SU-DHL-6 (cell line): Measurements from ENCODE around the gene KCNIP3.

ENCODE experiments used
- H2AFZ ChIP-seq: fragments of 200-600 bp; sonication (generic); 2 replicates; pipeline ENCODE4 v1.6.1; 2014; ENCODE audit warnings: low read depth, mild to moderate bottlenecking, moderate library complexity, mixed read lengths, antibody characterized with exemption, low read length; ENCODE audit not compliant: severe bottlenecking
- H3F3A ChIP-seq: fragments of 200-600 bp; shearing (Covaris generic); 2 replicates; pipeline ENCODE4 v1.6.0; 2016; ENCODE audit warnings: antibody characterized with exemption, mild to moderate bottlenecking; ENCODE audit not compliant: insufficient read depth
- H3K27ac ChIP-seq: fragments of 200-600 bp; sonication (generic); 2 replicates; pipeline ENCODE4 v1.5.1; 2016; ENCODE audit warnings: low read depth, mild to moderate bottlenecking, low read length, moderate library complexity, mixed read lengths
- H3K27me3 ChIP-seq: fragments of 200-600 bp; sonication (generic), shearing (Covaris generic); 2 replicates; pipeline ENCODE4 v1.6.0; 2014; ENCODE audit warnings: mild to moderate bottlenecking, low read length
- H3K36me3 ChIP-seq: fragments of 200-600 bp; sonication (generic); 2 replicates; pipeline ENCODE4 v1.6.1; 2014; ENCODE audit warnings: mild to moderate bottlenecking, low read length, mixed read lengths
- H3K4me2 ChIP-seq: fragments of 300-600, 200-600 bp; shearing (Covaris generic), sonication (generic); 2 replicates; pipeline ENCODE4 v1.6.0; 2014; ENCODE audit warnings: low read length, low read depth, mild to moderate bottlenecking; ENCODE audit not compliant: poor library complexity, severe bottlenecking
- H3K4me3 ChIP-seq: fragments of 200-600 bp; sonication (generic); 2 replicates; pipeline ENCODE4 v1.5.1; 2014; ENCODE audit warnings: antibody characterized with exemption, low read length, mild to moderate bottlenecking, mixed read lengths; ENCODE audit not compliant: insufficient read depth, poor library complexity, severe bottlenecking
- H3K79me2 ChIP-seq: fragments of 200-600 bp; sonication (generic); 2 replicates; pipeline ENCODE4 v1.6.1; 2014; ENCODE audit warnings: mild to moderate bottlenecking, low read length, moderate library complexity; ENCODE audit not compliant: insufficient read depth
- H3K9ac ChIP-seq: fragments of 200-600 bp; sonication (generic); 2 replicates; pipeline ENCODE4 v1.7.0; 2014; ENCODE audit warnings: mild to moderate bottlenecking, low read length
- H3K9me2 ChIP-seq: fragments of 200-600 bp; sonication (generic); replicated peaks from 2 replicates; pipeline ENCODE4 v1.6.1; 2014; ENCODE audit warnings: low read length; ENCODE audit not compliant: insufficient read depth
- H3K9me3 ChIP-seq: fragments of 200-600 bp; sonication (generic); 2 replicates; pipeline ENCODE4 v1.6.1; 2014; ENCODE audit warnings: low read length, mixed read lengths; ENCODE audit not compliant: insufficient read depth
- H4K20me1 ChIP-seq: fragments of 200-600 bp; sonication (generic); 2 replicates; pipeline ENCODE4 v1.6.1; 2014; ENCODE audit warnings: low read depth, mild to moderate bottlenecking, antibody characterized with exemption, low read length, moderate library complexity, mixed read lengths
- CTCF ChIP-seq: fragments of 200-600 bp; sonication (generic); IDR thresholded peaks from one replicate; pipeline ENCODE4 v1.5.1; 2017; ENCODE audit warnings: antibody characterized with exemption, mild to moderate bottlenecking, low read length, moderate library complexity; ENCODE audit not compliant: insufficient read depth, poor library complexity, severe bottlenecking
- EZH2phosphoT487 ChIP-seq: fragments of 200-600 bp; sonication (generic), shearing (Covaris generic); conservative IDR thresholded peaks from 2 replicates; pipeline ENCODE4 v1.6.1; 2018; ENCODE audit warnings: mild to moderate bottlenecking, antibody characterized with exemption, low read length, moderate library complexity, mixed read lengths

KCNIP3 gene

GRCh38 chr2:95372216-95372829, 75.2 kb downstream of the KCNIP3 start:
- no peaks in the 10 kb centered on the region for H3K27me3 ChIP-seq
- no peaks in the 10 kb centered on the region for H4K20me1 ChIP-seq
- no peaks in the 10 kb centered on the region for H3K79me2 ChIP-seq
- H3F3A ChIP-seq, result no peaks in the 10 kb centered on the region
- no peaks in the 10 kb centered on the region for H3K9me3 ChIP-seq
- TF ChIP-seq EZH2phosphoT487 (no peak), CTCF (no peak)
- H3K9me2 ChIP-seq, result no peaks in the 10 kb centered on the region
- no peak overlapping the region for H2AFZ ChIP-seq
- H3K4me2 ChIP-seq, result no peak overlapping the region
- no peak overlapping the region for H3K9ac ChIP-seq
- no peaks in the 10 kb centered on the region for H3K36me3 ChIP-seq
- no peak overlapping the region for H3K27ac ChIP-seq
- H3K4me3 ChIP-seq, result no peak overlapping the region

GRCh38 chr2:95372845-95373244, 75.7 kb downstream of the KCNIP3 start:
- Histone ChIP-seq H4K20me1 (no peaks in the 10 kb centered on the region), H3F3A (no peaks in the 10 kb centered on the region), H3K79me2 (no peaks in the 10 kb centered on the region), H3K9me3 (no peaks in the 10 kb centered on the region), H3K4me3 (no peak overlapping the region), H2AFZ (no peak overlapping the region), H3K4me2 (no peak overlapping the region), H3K36me3 (no peaks in the 10 kb centered on the region), H3K9me2 (no peaks in the 10 kb centered on the region), H3K9ac (no peak overlapping the region), H3K27me3 (no peaks in the 10 kb centered on the region), H3K27ac (no peak overlapping the region)
- TF ChIP-seq EZH2phosphoT487 (no peak), CTCF (no peak)

DNA sequence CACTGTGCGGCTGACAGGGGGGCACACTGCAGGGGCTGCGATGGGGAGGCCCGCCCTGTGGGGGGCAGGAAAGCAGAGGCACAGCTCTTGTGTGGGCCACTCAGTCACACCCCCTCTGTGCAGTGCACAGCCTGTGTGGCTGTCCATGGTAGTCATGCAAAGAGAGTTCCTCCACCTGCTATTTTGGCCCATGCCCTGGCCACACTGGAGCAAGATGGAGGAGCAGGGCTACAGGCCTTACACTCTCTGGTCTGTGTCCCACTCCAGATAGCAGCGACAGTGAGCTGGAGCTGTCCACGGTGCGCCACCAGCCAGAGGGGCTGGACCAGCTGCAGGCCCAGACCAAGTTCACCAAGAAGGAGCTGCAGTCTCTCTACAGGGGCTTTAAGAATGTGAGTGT, 76.9 kb downstream of the KCNIP3 start:
- no peaks in the 10 kb centered on the region for H4K20me1 ChIP-seq
- no peaks in the 10 kb centered on the region for H3K27me3 ChIP-seq
- H3K9me3 ChIP-seq, result no peaks in the 10 kb centered on the region
- no peak overlapping the region for H3K4me2 ChIP-seq
- TF ChIP-seq CTCF (no peak), EZH2phosphoT487 (no peak)
- H3K36me3 ChIP-seq, result no peaks in the 10 kb centered on the region
- no peak overlapping the region for H3K27ac ChIP-seq
- no peak overlapping the region for H3K9ac ChIP-seq
- H2AFZ ChIP-seq, result no peak overlapping the region
- no peaks in the 10 kb centered on the region for H3K9me2 ChIP-seq
- H3K4me3 ChIP-seq, result no peak overlapping the region
- no peaks in the 10 kb centered on the region for H3K79me2 ChIP-seq
- no peaks in the 10 kb centered on the region for H3F3A ChIP-seq
